Astrocyte of the cerebellum (primary cell): ENCODE data around the gene MAP6.
A peak's percentile ranks its signal among the peaks of the same experiment; 100 is the strongest.

Experiments used
- DNase-seq: peaks from one replicate; pipeline ENCODE4 v3.0.0-alpha.2; 2011; ENCODE audit warnings: low read depth
- H3K4me3 ChIP-seq: 2 replicates; pipeline ENCODE4 v1.5.1; 2011; ENCODE audit warnings: mild to moderate bottlenecking, low read depth, low read length, moderate library complexity
- CTCF ChIP-seq: IDR thresholded peaks from 2 replicates; pipeline ENCODE4 v1.5.1; 2012; ENCODE audit warnings: low read length, low read depth, moderate library complexity, mild to moderate bottlenecking; ENCODE audit errors: missing control alignments
- in situ Hi-C: cut with HindIII; loops from 2 replicates; pipeline ENCODE4 v1.10.0; 2017; ENCODE audit warnings: low sequenced_read_pairs

Gene MAP6

GRCh38 chr11:75598264-75598663, 70.6 kb downstream of the MAP6 start:
- TF ChIP-seq CTCF, result no peak
- H3K4me3 ChIP-seq, result no peak overlapping the region
- DNase-seq, result no peak
- in situ Hi-C loops, result no loop called here

- in situ Hi-C loops, result no loop called here
- H3K4me3 ChIP-seq, result no peak overlapping the region
- TF ChIP-seq CTCF, result peak; percentile 74
- no peak for DNase-seq
These were observed 71.2 kb downstream of the MAP6 start for GRCh38 chr11:75597636-75598035.

GRCh38 chr11:75596914-75597313, 71.9 kb downstream of the MAP6 start:
- no peak for DNase-seq
- in situ Hi-C loops, result no loop called here
- H3K4me3 ChIP-seq, result no peak overlapping the region
- no peak for TF ChIP-seq CTCF

GRCh38 chr11:75595429-75595828, 73.4 kb downstream of the MAP6 start:
- no peak for DNase-seq
- no peak overlapping the region for H3K4me3 ChIP-seq
- in situ Hi-C loops, result no loop called here
- TF ChIP-seq CTCF, result no peak

- TF ChIP-seq CTCF, result no peak
- no peak overlapping the region for H3K4me3 ChIP-seq
- DNase-seq, result no peak
- in situ Hi-C loops, result no loop called here
These were observed 74.6 kb downstream of the MAP6 start for GRCh38 chr11:75594211-75594610.

GRCh38 chr11:75593286-75593915, 75.4 kb downstream of the MAP6 start:
- TF ChIP-seq CTCF, result no peak
- in situ Hi-C loops, result no loop called here
- no peak overlapping the region for H3K4me3 ChIP-seq
- DNase-seq, result no peak
